K562 (cell line): ENCODE results near the gene SRP54. TPM values are rescaled to one million over a fixed set of nuclear protein-coding genes. Genes with fewer than 3 reads are reported as not detected.
A peak's percentile ranks its signal among the peaks of the same experiment; 100 is the strongest.

Experiments
- ATAC-seq: fragments of 200-7000 bp; cut with Tn5 transposase; 3 replicates; pipeline ENCODE4 v1.9.1; 2020; ENCODE audit warnings: moderate library complexity
- BruUV-seq: library from RNA; stranded (reverse); fragments of 400-500 nt; replicated peaks from 2 replicates; lab custom pipeline; 2021; lab: Mats Ljungman, UMichigan
- CTCF ChIA-PET: fragments of 300-600 bp; formaldehyde crosslinking; extraction: SDS; loops from one replicate; lab custom pipeline; 2021; ENCODE audit warnings: low intra/inter-chr PET ratio; lab: Yijun Ruan, JAX
- POLR2A ChIA-PET: fragments of 300-600, 350-650 bp; sonication (Branson Sonifier 250); formaldehyde crosslinking; extraction: SDS; loops from one replicate; lab custom pipeline; 2021; ENCODE audit warnings: antibody characterized with exemption, inconsistent platforms; lab: Yijun Ruan, JAX
- DNase-seq, 4 experiments: peaks; one replicate each; pipeline versions ENCODE4 v3.0.0 to v3.0.0-alpha.2; 2011 to 2018; ENCODE audit warnings: low spot score in 3 of 4, mixed read lengths in 3 of 4; ENCODE audit errors: extremely low read depth in 1 of 4
- FAIRE-seq: peaks from 2 replicates; lab custom pipeline; 2011; peaks lifted over from hg19 to GRCh38; lab: Jason Lieb, UNC
- H2AFZ ChIP-seq: 2 replicates; pipeline ENCODE4 v1.6.0; 2011; ENCODE audit warnings: low read depth, low read length, control low read depth, inconsistent platforms
- H3K27ac ChIP-seq: fragments of 200-600 bp; 3 replicates; pipeline ENCODE4 v1.8.0; 2011; ENCODE audit warnings: low read depth, mild to moderate bottlenecking, control low read depth, inconsistent platforms, low read length, moderate library complexity, mixed read lengths; ENCODE audit errors: extremely low read depth
- H3K27me3 ChIP-seq, 2 experiments: fragments of 300-600 bp in 1 of 2; 2 replicates in 1 of 2; 3 replicates in 1 of 2; pipeline versions ENCODE4 v1.6.0 to v1.8.0; 2011; ENCODE audit warnings: inconsistent platforms in 2 of 2, low read length in 2 of 2, mild to moderate bottlenecking in 1 of 2, mixed read lengths in 1 of 2, moderate library complexity in 1 of 2; ENCODE audit not compliant: control insufficient read depth in 2 of 2, insufficient read depth in 2 of 2
- H3K36me3 ChIP-seq: fragments of 300-600 bp; 3 replicates; pipeline ENCODE4 v1.8.0; 2011; ENCODE audit warnings: mild to moderate bottlenecking, low read length, inconsistent platforms; ENCODE audit not compliant: control insufficient read depth, insufficient read depth
- H3K4me1 ChIP-seq, 2 experiments: fragments of 200-600 bp in 1 of 2; replicated peaks in 1 of 2; 2 replicates in 1 of 2; 3 replicates in 1 of 2; pipeline versions ENCODE4 v1.5.1 to v1.8.0; 2011; ENCODE audit warnings: inconsistent platforms in 2 of 2, low read length in 2 of 2, mild to moderate bottlenecking in 1 of 2, mixed read lengths in 1 of 2, moderate library complexity in 1 of 2; ENCODE audit not compliant: control insufficient read depth in 2 of 2, insufficient read depth in 2 of 2
- H3K4me2 ChIP-seq: 2 replicates; pipeline ENCODE4 v1.6.1; 2011; ENCODE audit warnings: low read length, control low read depth, inconsistent platforms, mixed read lengths; ENCODE audit not compliant: insufficient read depth
- H3K4me3 ChIP-seq: fragments of 200-600 bp; sonication (generic), shearing (Covaris generic); 2 replicates; pipeline ENCODE4 v1.5.1; 2016; ENCODE audit warnings: control low read depth, inconsistent platforms
- H3K79me2 ChIP-seq: fragments of 200-600 bp; 3 replicates; pipeline ENCODE4 v1.8.0; 2011; ENCODE audit warnings: low read length, inconsistent platforms; ENCODE audit not compliant: control insufficient read depth, insufficient read depth
- H3K9ac ChIP-seq, 2 experiments: 2 replicates each; pipeline versions ENCODE4 v1.6.0 to v1.6.1; 2011; ENCODE audit warnings: low read depth in 2 of 2, low read length in 2 of 2, control low read depth in 1 of 2, inconsistent platforms in 1 of 2, mild to moderate bottlenecking in 1 of 2, mixed read lengths in 1 of 2; ENCODE audit not compliant: insufficient read depth in 1 of 2
- H3K9me1 ChIP-seq: one replicate; pipeline ENCODE4 v1.6.0; 2011; ENCODE audit warnings: inconsistent platforms, mild to moderate bottlenecking, low read length, moderate library complexity; ENCODE audit not compliant: control insufficient read depth, insufficient read depth
- H3K9me3 ChIP-seq: replicated peaks from 2 replicates; pipeline ENCODE4 v1.5.1; 2011; ENCODE audit warnings: low read depth, low read length, inconsistent platforms; ENCODE audit not compliant: control insufficient read depth, insufficient read depth
- H4K20me1 ChIP-seq: replicated peaks from 2 replicates; pipeline ENCODE4 v1.6.1; 2011; ENCODE audit warnings: low read length, inconsistent platforms, mixed read lengths; ENCODE audit not compliant: control insufficient read depth, insufficient read depth
- AFF1 ChIP-seq, 2 experiments: fragments of 450-650 bp; IDR thresholded peaks; 2 replicates each; pipeline ENCODE4 v1.6.1; 2018; ENCODE audit warnings: mild to moderate bottlenecking in 2 of 2, low read depth in 1 of 2; ENCODE audit not compliant: partially characterized antibody in 2 of 2
- CEBPB ChIP-seq: fragments of 450-650 bp; IDR thresholded peaks from 2 replicates; pipeline ENCODE4 v1.6.1; 2016; ENCODE audit warnings: missing genetic modification characterization, missing compliant biosample characterization
- CHD4 ChIP-seq: fragments of 200-600 bp; sonication (generic); IDR thresholded peaks from 3 replicates; pipeline ENCODE4 v1.6.1; 2012; ENCODE audit warnings: low read depth, mild to moderate bottlenecking, mixed read lengths, low read length, inconsistent platforms; ENCODE audit not compliant: insufficient read depth, insufficient replicate concordance, poor library complexity, severe bottlenecking
- FOXA1 ChIP-seq: fragments of 450-650 bp; IDR thresholded peaks from 2 replicates; pipeline ENCODE4 v1.6.1; 2016; ENCODE audit warnings: mild to moderate bottlenecking, borderline replicate concordance
- PCBP2 ChIP-seq: fragments of 200-400 bp; formaldehyde crosslinking; IDR thresholded peaks from 2 replicates; pipeline ENCODE4 v1.6.1; 2018; ENCODE audit warnings: low read length, low read depth, mild to moderate bottlenecking, moderate library complexity; ENCODE audit not compliant: poor library complexity, severe bottlenecking
- PKNOX1 ChIP-seq: fragments of 450-650 bp; IDR thresholded peaks from 2 replicates; pipeline ENCODE4 v1.6.1; 2016
- SPI1 ChIP-seq: IDR thresholded peaks from 2 replicates; pipeline ENCODE4 v1.6.1; 2011; ENCODE audit warnings: low read depth, low read length, control low read depth, borderline replicate concordance
- TOE1 ChIP-seq, 2 experiments: fragments of 450-650 bp in 1 of 2; sonication (generic) in 1 of 2; formaldehyde crosslinking in 1 of 2; IDR thresholded peaks; 2 replicates each; pipeline versions ENCODE4 v1.7.1 to v1.8.0; 2016 to 2022; ENCODE audit warnings: borderline replicate concordance in 2 of 2, mild to moderate bottlenecking in 2 of 2, antibody characterized with exemption in 1 of 2, inconsistent platforms in 1 of 2, low read depth in 1 of 2, missing genetic modification reagents in 1 of 2, moderate library complexity in 1 of 2
- USF2 ChIP-seq: sonication (generic); formaldehyde crosslinking; IDR thresholded peaks from 2 replicates; pipeline ENCODE4 v1.5.0; 2020; ENCODE audit warnings: missing genetic modification reagents
- ZNF165 ChIP-seq: fragments of 250-450 bp; sonication (Bioruptor Pico); IDR thresholded peaks from 2 replicates; pipeline ENCODE4 v1.4.0; 2020; ENCODE audit warnings: borderline replicate concordance
- ZNF274 ChIP-seq: IDR thresholded peaks from 2 replicates; pipeline ENCODE4 v1.6.1; 2011; ENCODE audit warnings: low read depth, mild to moderate bottlenecking, low read length, moderate library complexity, borderline replicate concordance
- ZNF696 ChIP-seq: fragments of 250-450 bp; sonication (Bioruptor Pico); conservative IDR thresholded peaks from 2 replicates; pipeline ENCODE4 v1.4.0; 2020; ENCODE audit warnings: mild to moderate bottlenecking, moderate library complexity
- WGBS: fragments of 100-300 bp; shearing (Covaris generic); methylation state at CpG from one replicate; pipeline ENCODE4 v1.1.6; 2016; ENCODE audit warnings: low coverage, mixed read lengths; ENCODE audit not compliant: insufficient coverage; ENCODE audit errors: missing lambda C conversion rate; 5-methylcytosine and 5-hydroxymethylcytosine counted together
- in situ Hi-C: fragments of 300-500 bp; cut with MboI; formaldehyde crosslinking; loops from 4 replicates; pipeline ENCODE4 v1.15.0; 2018; ENCODE audit warnings: inconsistent platforms, mixed read lengths
- intact Hi-C: fragments of 100-400 bp; cut with micrococcal nuclease; formaldehyde crosslinking; loops from 2 replicates; pipeline ENCODE4 v1.14.2; 2022
- polyA plus RNA-seq, 8 experiments: library from polyadenylated mRNA; depleted of rRNA in 4 of 8; stranded (reverse) in 5 of 8; unstranded in 3 of 8; fragments of >200 nt; fragmentation: Nextera tagmentation in 2 of 8; fragmentation: Illumina TruSeq in 1 of 8; extraction: Ambion mirVana in 2 of 8; extraction: Trizol in 1 of 8; gene quantifications; 2 replicates each; pipeline versions ENCODE4 v1.2.1 to v1.2.3, GENCODE V29; 2011 to 2014; ENCODE audit warnings: inconsistent platforms in 1 of 8, missing spikeins in 1 of 8
- total RNA-seq, 7 experiments: library from RNA; depleted of rRNA in 6 of 7; stranded (reverse); fragments of >200 nt in 6 of 7; fragmentation: Illumina TruSeq in 2 of 7; extraction: Trizol in 2 of 7; gene quantifications; 2 replicates each; pipeline versions ENCODE4 v1.2.1 to v1.2.3, GENCODE V29; 2011 to 2021; ENCODE audit warnings: low replicate concordance in 1 of 7

The SRP54 gene
- total and polyA plus RNA-seq, 9 of the 15 experiments (the other 6 are each of a cell fraction or from before 2014, with no cell fraction given) = 28.6 to 69.8 (median 51.7) TPM

- Histone ChIP-seq H3K36me3 (peaks cover 20% of the 10 kb centered on the region; the same call in 2 of the 3 replicates), H3K4me2 (no peak overlapping the region), H3K27me3 (no peaks in the 10 kb centered on the region), H3K9ac (no peak overlapping the region), H3K27ac (peak overlapping the region; percentile 39; the same call in 1 of the 3 replicates), H3K4me1 (peaks cover 0 to 10% of the 10 kb centered on the region in 2 experiments; a peak in 3 of 5 replicates), H2AFZ (no peak overlapping the region), H3K9me1 (no peaks in the 10 kb centered on the region), H4K20me1 (no peaks in the 10 kb centered on the region), H3K79me2 (no peaks in the 10 kb centered on the region), H3K4me3 (no peak overlapping the region), H3K9me3 (no peaks in the 10 kb centered on the region)
- intact Hi-C loops = no loop called here
- WGBS = 13% methylated on average over 2 of the region's 2 CpGs
- FAIRE-seq (no peak), DNase-seq (no peak), ATAC-seq (peak; percentile 58; the same call in 2 of the 3 replicates)
- no TSS peak for BruUV-seq
- in situ Hi-C loops = no loop called here
- CTCF ChIA-PET = no interaction called here
- POLR2A ChIA-PET = interaction anchor here (0.8 kb wide), 1 partner anchor 87 kb away, joined by 3 read pairs; no protein-coding TSS in a partner anchor
- TF ChIP-seq AFF1 (IDR thresholded peaks at IDR 0.05; ENCODE audit: low read depth in 1 of 2, partially characterized antibody in 2 of 2) (no peak), ZNF274 (no peak), ZNF696 (CRISPR knock-in tag) (no peak), SPI1 (0 out of 2 replicates have a peak, but pooled peaks have one; percentile 27), PCBP2 (no peak), CHD4 (no peak), USF2 (CRISPR knock-in tag) (no peak), TOE1 (IDR thresholded peaks at IDR 0.05; ENCODE audit: borderline replicate concordance) (no peak), TOE1 (CRISPR knock-in tag; IDR thresholded peaks at IDR 0.05; ENCODE audit: borderline replicate concordance, low read depth) (no peak), PKNOX1 (no peak), FOXA1 (no peak), CEBPB (tag) (no peak), ZNF165 (CRISPR knock-in tag) (no peak)
Observed at GRCh38 chr14:34964977-34965764, 17.6 kb upstream of the SRP54 start.
